ENCODE measurements around the gene SUSD2.

DNA sequence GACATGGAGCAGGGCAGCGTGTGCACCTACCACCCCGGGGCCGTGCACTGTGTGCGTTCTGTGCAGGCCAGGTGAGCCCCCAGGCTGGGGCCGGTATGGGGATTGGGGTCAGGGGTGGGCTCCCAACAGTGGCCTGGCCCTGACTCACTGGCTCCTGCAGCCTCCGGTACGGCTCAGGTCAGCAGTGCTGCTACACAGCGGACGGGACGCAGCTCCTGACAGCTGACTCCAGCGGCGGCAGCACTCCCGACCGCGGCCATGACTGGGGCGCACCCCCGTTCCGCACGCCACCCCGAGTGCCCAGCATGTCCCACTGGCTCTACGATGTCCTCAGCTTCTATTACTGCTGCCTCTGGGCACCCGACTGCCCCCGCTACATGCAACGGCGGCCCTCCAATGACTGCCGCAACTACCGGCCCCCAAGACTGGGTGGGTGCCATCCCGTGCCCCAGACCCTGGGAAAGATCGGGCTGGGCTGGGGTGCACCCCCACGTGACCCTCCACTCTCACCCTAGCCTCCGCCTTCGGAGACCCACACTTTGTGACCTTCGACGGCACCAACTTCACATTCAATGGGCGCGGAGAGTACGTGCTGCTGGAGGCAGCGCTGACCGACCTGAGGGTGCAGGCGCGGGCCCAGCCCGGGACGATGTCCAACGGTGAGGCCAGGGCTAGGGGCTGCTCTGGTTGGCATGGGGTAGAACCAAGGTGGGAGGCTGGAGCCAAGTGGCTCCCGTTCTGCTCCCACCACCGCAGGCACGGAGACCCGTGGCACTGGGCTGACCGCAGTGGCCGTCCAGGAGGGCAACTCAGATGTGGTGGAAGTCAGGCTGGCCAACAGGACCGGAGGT lies 4.4 kb downstream of the SUSD2 start:
- TF ChIP-seq, protein P1, sequence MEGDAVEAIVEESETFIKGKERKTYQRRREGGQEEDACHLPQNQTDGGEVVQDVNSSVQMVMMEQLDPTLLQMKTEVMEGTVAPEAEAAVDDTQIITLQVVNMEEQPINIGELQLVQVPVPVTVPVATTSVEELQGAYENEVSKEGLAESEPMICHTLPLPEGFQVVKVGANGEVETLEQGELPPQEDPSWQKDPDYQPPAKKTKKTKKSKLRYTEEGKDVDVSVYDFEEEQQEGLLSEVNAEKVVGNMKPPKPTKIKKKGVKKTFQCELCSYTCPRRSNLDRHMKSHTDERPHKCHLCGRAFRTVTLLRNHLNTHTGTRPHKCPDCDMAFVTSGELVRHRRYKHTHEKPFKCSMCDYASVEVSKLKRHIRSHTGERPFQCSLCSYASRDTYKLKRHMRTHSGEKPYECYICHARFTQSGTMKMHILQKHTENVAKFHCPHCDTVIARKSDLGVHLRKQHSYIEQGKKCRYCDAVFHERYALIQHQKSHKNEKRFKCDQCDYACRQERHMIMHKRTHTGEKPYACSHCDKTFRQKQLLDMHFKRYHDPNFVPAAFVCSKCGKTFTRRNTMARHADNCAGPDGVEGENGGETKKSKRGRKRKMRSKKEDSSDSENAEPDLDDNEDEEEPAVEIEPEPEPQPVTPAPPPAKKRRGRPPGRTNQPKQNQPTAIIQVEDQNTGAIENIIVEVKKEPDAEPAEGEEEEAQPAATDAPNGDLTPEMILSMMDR (IDR thresholded peaks at IDR 0.05) = no peak
- no peak for TF ChIP-seq POLR2A (IDR thresholded peaks at IDR 0.05)
